Measurements from ENCODE around the gene MAPRE3. TPM values are rescaled to one million over a fixed set of nuclear protein-coding genes. Genes with fewer than 3 reads are reported as not detected.

Gene MAPRE3
- total and polyA plus RNA-seq, 4 donors: 10.2 to 41.9 (median 27.2) TPM

GRCh38 chr2:26964446-26965130, 5.8 kb upstream of the MAPRE3 start:
- Histone ChIP-seq H3K27ac (ENCODE audit: low read depth in 1 of 2, low read length in 1 of 2) (no peak overlapping the region), H3K9ac (ENCODE audit: insufficient read depth in 1 of 2, low read length in 2 of 2) (no peak overlapping the region), H3K27me3 (ENCODE audit: control insufficient read depth in 3 of 3, insufficient read depth in 3 of 3, low read length in 2 of 3) (peaks cover 0 to 22% (median 18%) of the 10 kb centered on the region in 3 donors), H3K4me1 (ENCODE audit: control insufficient read depth in 5 of 5, insufficient read depth in 5 of 5, low read length in 5 of 5) (peaks cover 0 to 4% (median 2%) of the 10 kb centered on the region in 5 donors), H3K36me3 (ENCODE audit: control insufficient read depth in 4 of 4, insufficient read depth in 4 of 4, low read length in 4 of 4) (no peaks in the 10 kb centered on the region), H3K9me3 (ENCODE audit: control insufficient read depth in 4 of 4, insufficient read depth in 3 of 4, low read length in 3 of 4) (no peaks in the 10 kb centered on the region), H3K4me3 (no peak overlapping the region)
- ATAC-seq (ENCODE audit: insufficient read depth, low FRiP score) (no peak), DNase-seq (no peak)
- no peak for TF ChIP-seq CTCF (IDR thresholded peaks at IDR 0.05; ENCODE audit: control extremely low read depth, extremely low read depth)
- WGBS, 2 donors: 60 to 73% methylated on average over 3 of the region's 3 CpGs

GRCh38 chr2:26968001-26968400, 2.4 kb upstream of the MAPRE3 start:
- H3K4me3 ChIP-seq: no peak overlapping the region
- TF ChIP-seq CTCF (IDR thresholded peaks at IDR 0.05; ENCODE audit: control extremely low read depth, extremely low read depth): no peak
- ATAC-seq (ENCODE audit: insufficient read depth, low FRiP score) (no peak), DNase-seq (no peak)
- peaks cover 0 to 12% (median 0%) of the 10 kb centered on the region in 5 donors for H3K4me1 ChIP-seq (ENCODE audit: control insufficient read depth in 5 of 5, insufficient read depth in 5 of 5, low read length in 5 of 5)
- H3K36me3 ChIP-seq (ENCODE audit: control insufficient read depth in 4 of 4, insufficient read depth in 4 of 4, low read length in 4 of 4): no peaks in the 10 kb centered on the region
- H3K27ac ChIP-seq (ENCODE audit: low read depth in 1 of 2, low read length in 1 of 2): no peak overlapping the region
- H3K27me3 ChIP-seq (ENCODE audit: control insufficient read depth in 3 of 3, insufficient read depth in 3 of 3, low read length in 2 of 3): peaks cover 0 to 23% (median 17%) of the 10 kb centered on the region in 3 donors
- no peaks in the 10 kb centered on the region for H3K9me3 ChIP-seq (ENCODE audit: control insufficient read depth in 4 of 4, insufficient read depth in 3 of 4, low read length in 3 of 4)
- no peak overlapping the region for H3K9ac ChIP-seq (ENCODE audit: insufficient read depth in 1 of 2, low read length in 2 of 2)
- WGBS, 2 donors: 72 to 80% methylated on average over 3 of the region's 3 CpGs

GRCh38 chr2:26969077-26969844, 1.2 kb upstream of the MAPRE3 start:
- WGBS, 2 donors: 61 to 69% methylated on average over 10 of the region's 10 CpGs
- Histone ChIP-seq H3K9me3 (ENCODE audit: control insufficient read depth in 4 of 4, insufficient read depth in 3 of 4, low read length in 3 of 4) (no peaks in the 10 kb centered on the region), H3K27me3 (ENCODE audit: control insufficient read depth in 3 of 3, insufficient read depth in 3 of 3, low read length in 2 of 3) (peaks cover 0 to 23% (median 19%) of the 10 kb centered on the region in 3 donors), H3K4me3 (no peak overlapping the region), H3K9ac (ENCODE audit: insufficient read depth in 1 of 2, low read length in 2 of 2) (no peak overlapping the region), H3K36me3 (ENCODE audit: control insufficient read depth in 4 of 4, insufficient read depth in 4 of 4, low read length in 4 of 4) (no peaks in the 10 kb centered on the region), H3K27ac (ENCODE audit: low read depth in 1 of 2, low read length in 1 of 2) (no peak overlapping the region), H3K4me1 (ENCODE audit: control insufficient read depth in 5 of 5, insufficient read depth in 5 of 5, low read length in 5 of 5) (peaks cover 0 to 12% (median 0%) of the 10 kb centered on the region in 5 donors)
- TF ChIP-seq CTCF (IDR thresholded peaks at IDR 0.05; ENCODE audit: control extremely low read depth, extremely low read depth): no peak
- no peak for DNase-seq
- ATAC-seq (ENCODE audit: insufficient read depth, low FRiP score): no peak
